SU-DHL-6 (cell line): ENCODE measurements around the gene C2orf72.
A peak's percentile ranks its signal among the peaks of the same experiment; 100 is the strongest.

Source experiments
- H2AFZ ChIP-seq: fragments of 200-600 bp; sonication (generic); 2 replicates; pipeline ENCODE4 v1.6.1; 2014; ENCODE audit warnings: low read depth, mild to moderate bottlenecking, moderate library complexity, mixed read lengths, antibody characterized with exemption, low read length; ENCODE audit not compliant: severe bottlenecking
- H3F3A ChIP-seq: fragments of 200-600 bp; shearing (Covaris generic); 2 replicates; pipeline ENCODE4 v1.6.0; 2016; ENCODE audit warnings: antibody characterized with exemption, mild to moderate bottlenecking; ENCODE audit not compliant: insufficient read depth
- H3K27ac ChIP-seq: fragments of 200-600 bp; sonication (generic); 2 replicates; pipeline ENCODE4 v1.5.1; 2016; ENCODE audit warnings: low read depth, mild to moderate bottlenecking, low read length, moderate library complexity, mixed read lengths
- H3K27me3 ChIP-seq: fragments of 200-600 bp; sonication (generic), shearing (Covaris generic); 2 replicates; pipeline ENCODE4 v1.6.0; 2014; ENCODE audit warnings: mild to moderate bottlenecking, low read length
- H3K36me3 ChIP-seq: fragments of 200-600 bp; sonication (generic); 2 replicates; pipeline ENCODE4 v1.6.1; 2014; ENCODE audit warnings: mild to moderate bottlenecking, low read length, mixed read lengths
- H3K4me2 ChIP-seq: fragments of 300-600, 200-600 bp; shearing (Covaris generic), sonication (generic); 2 replicates; pipeline ENCODE4 v1.6.0; 2014; ENCODE audit warnings: low read length, low read depth, mild to moderate bottlenecking; ENCODE audit not compliant: poor library complexity, severe bottlenecking
- H3K4me3 ChIP-seq: fragments of 200-600 bp; sonication (generic); 2 replicates; pipeline ENCODE4 v1.5.1; 2014; ENCODE audit warnings: antibody characterized with exemption, low read length, mild to moderate bottlenecking, mixed read lengths; ENCODE audit not compliant: insufficient read depth, poor library complexity, severe bottlenecking
- H3K79me2 ChIP-seq: fragments of 200-600 bp; sonication (generic); 2 replicates; pipeline ENCODE4 v1.6.1; 2014; ENCODE audit warnings: mild to moderate bottlenecking, low read length, moderate library complexity; ENCODE audit not compliant: insufficient read depth
- H3K9ac ChIP-seq: fragments of 200-600 bp; sonication (generic); 2 replicates; pipeline ENCODE4 v1.7.0; 2014; ENCODE audit warnings: mild to moderate bottlenecking, low read length
- H3K9me2 ChIP-seq: fragments of 200-600 bp; sonication (generic); replicated peaks from 2 replicates; pipeline ENCODE4 v1.6.1; 2014; ENCODE audit warnings: low read length; ENCODE audit not compliant: insufficient read depth
- H3K9me3 ChIP-seq: fragments of 200-600 bp; sonication (generic); 2 replicates; pipeline ENCODE4 v1.6.1; 2014; ENCODE audit warnings: low read length, mixed read lengths; ENCODE audit not compliant: insufficient read depth
- H4K20me1 ChIP-seq: fragments of 200-600 bp; sonication (generic); 2 replicates; pipeline ENCODE4 v1.6.1; 2014; ENCODE audit warnings: low read depth, mild to moderate bottlenecking, antibody characterized with exemption, low read length, moderate library complexity, mixed read lengths
- CTCF ChIP-seq: fragments of 200-600 bp; sonication (generic); IDR thresholded peaks from one replicate; pipeline ENCODE4 v1.5.1; 2017; ENCODE audit warnings: antibody characterized with exemption, mild to moderate bottlenecking, low read length, moderate library complexity; ENCODE audit not compliant: insufficient read depth, poor library complexity, severe bottlenecking
- EZH2phosphoT487 ChIP-seq: fragments of 200-600 bp; sonication (generic), shearing (Covaris generic); conservative IDR thresholded peaks from 2 replicates; pipeline ENCODE4 v1.6.1; 2018; ENCODE audit warnings: mild to moderate bottlenecking, antibody characterized with exemption, low read length, moderate library complexity, mixed read lengths

C2orf72 gene

GRCh38 chr2:231052494-231053451 is 15.4 kb downstream of the C2orf72 start:
- H3K9me3 ChIP-seq: no peaks in the 10 kb centered on the region
- no peaks in the 10 kb centered on the region for H3K27me3 ChIP-seq
- H3F3A ChIP-seq: no peaks in the 10 kb centered on the region
- H3K36me3 ChIP-seq: no peaks in the 10 kb centered on the region
- peak overlapping the region; percentile 99 for H2AFZ ChIP-seq
- H3K79me2 ChIP-seq: peaks cover 11% of the 10 kb centered on the region
- peak overlapping the region; percentile 64 for H3K9ac ChIP-seq
- no peak overlapping the region for H3K27ac ChIP-seq
- peak overlapping the region; percentile 76 for H3K4me2 ChIP-seq
- peak overlapping the region; percentile 76 for H3K4me3 ChIP-seq
- TF ChIP-seq CTCF (peak; percentile 82), EZH2phosphoT487 (no peak)
- H4K20me1 ChIP-seq: peaks cover under 1% of the 10 kb centered on the region; the same call in 1 of the 2 replicates
- H3K9me2 ChIP-seq: no peaks in the 10 kb centered on the region

GRCh38 chr2:231053846-231054245 is 16.5 kb downstream of the C2orf72 start:
- no peaks in the 10 kb centered on the region for H3K9me3 ChIP-seq
- no peak overlapping the region for H3K4me2 ChIP-seq
- no peak overlapping the region for H2AFZ ChIP-seq
- H3K27me3 ChIP-seq: no peaks in the 10 kb centered on the region
- TF ChIP-seq EZH2phosphoT487 (no peak), CTCF (no peak)
- H3K79me2 ChIP-seq: peaks cover 21% of the 10 kb centered on the region
- no peaks in the 10 kb centered on the region for H3K9me2 ChIP-seq
- H3K9ac ChIP-seq: no peak overlapping the region
- no peak overlapping the region for H3K27ac ChIP-seq
- H3K36me3 ChIP-seq: no peaks in the 10 kb centered on the region
- H3F3A ChIP-seq: no peaks in the 10 kb centered on the region
- H3K4me3 ChIP-seq: no peak overlapping the region
- H4K20me1 ChIP-seq: peaks cover 6% of the 10 kb centered on the region; the same call in 1 of the 2 replicates

GRCh38 chr2:231056453-231057416 is 19.4 kb downstream of the C2orf72 start, which contains the start of gene PSMD1:
Gene PSMD1 (plus strand): TSS chr2:231056867. CDS start chr2:231057026, 159 bp downstream.
- peak within 1 kb of the TSS; percentile 90 for H3K9ac ChIP-seq
- H3K79me2 ChIP-seq: peaks cover 45% of the 10 kb centered on the region
- peak within 1 kb of the TSS; percentile 64 for H3K4me2 ChIP-seq
- TF ChIP-seq CTCF: peak; percentile 89
- TF ChIP-seq EZH2phosphoT487: no peak
- peak within 1 kb of the TSS; percentile 68 for H3K27ac ChIP-seq
- no peaks in the 10 kb centered on the region for H3K27me3 ChIP-seq
- H3K9me3 ChIP-seq: no peaks in the 10 kb centered on the region
- H3F3A ChIP-seq: no peaks in the 10 kb centered on the region
- H3K4me3 ChIP-seq: peak within 1 kb of the TSS; percentile 84
- peak within 1 kb of the TSS; percentile 75 for H2AFZ ChIP-seq
- H3K9me2 ChIP-seq: no peaks in the 10 kb centered on the region
- peaks cover 8% of the 10 kb centered on the region; the same call in 1 of the 2 replicates for H3K36me3 ChIP-seq
- peaks cover 15% of the 10 kb centered on the region; the same call in 1 of the 2 replicates for H4K20me1 ChIP-seq
